ENCODE data around the gene SYCE1.
"Not testable (repeated sequence)": the region's sequence is repeated elsewhere in the genome, so short reads cannot be mapped to it uniquely, and the experiment has no call there.

Gene SYCE1

GRCh38 chr10:133555521-133555920 is 9.9 kb downstream of the SYCE1 start:
- no peak for DNase-seq

- no peak for DNase-seq
These were observed 10.8 kb downstream of the SYCE1 start for GRCh38 chr10:133554600-133554999.

GRCh38 chr10:133544506-133544905 is 20.9 kb downstream of the SYCE1 start:
- no peak for DNase-seq

- not testable (repeated sequence) for DNase-seq
These were observed 23.9 kb downstream of the SYCE1 start for GRCh38 chr10:133541441-133541975.

GRCh38 chr10:133537546-133538545 is 27.5 kb downstream of the SYCE1 start:
- DNase-seq, result no peak

- DNase-seq, result no peak
These were observed 29.2 kb downstream of the SYCE1 start for GRCh38 chr10:133536198-133536597.

- no peak for DNase-seq
These were observed 31.0 kb downstream of the SYCE1 start for GRCh38 chr10:133534417-133534816.

GRCh38 chr10:133532871-133533270 is 32.5 kb downstream of the SYCE1 start:
- no peak for DNase-seq

- DNase-seq, result no peak
These were observed 34.9 kb downstream of the SYCE1 start for GRCh38 chr10:133530506-133530905.

- no peak for DNase-seq
These were observed 35.8 kb downstream of the SYCE1 start for GRCh38 chr10:133529576-133529946.

GRCh38 chr10:133528845-133529575 is 36.4 kb downstream of the SYCE1 start:
- no peak for DNase-seq

- DNase-seq, result no peak
These were observed 37.0 kb downstream of the SYCE1 start for GRCh38 chr10:133528296-133528844.

- DNase-seq, result no peak
These were observed 37.6 kb downstream of the SYCE1 start for GRCh38 chr10:133527771-133528271.

- DNase-seq, result no peak
These were observed 38.3 kb downstream of the SYCE1 start, which contains the start of gene CYP2E1 for GRCh38 chr10:133526957-133527588. Gene CYP2E1 (plus strand): TSS chr10:133527363. CDS start chr10:133527396, 33 bp downstream.

- DNase-seq, result no peak
These were observed 39.9 kb downstream of the SYCE1 start for GRCh38 chr10:133525444-133525843.

- no peak for DNase-seq
These were observed 41.7 kb downstream of the SYCE1 start for GRCh38 chr10:133523631-133524203.

- peak; percentile 69 to 83 (median 80) for DNase-seq
These were observed 45.1 kb downstream of the SYCE1 start for GRCh38 chr10:133520193-133520738.

GRCh38 chr10:133518517-133518916 is 46.9 kb downstream of the SYCE1 start:
- DNase-seq, result not testable (repeated sequence)

- no peak for DNase-seq
These were observed 49.3 kb downstream of the SYCE1 start for GRCh38 chr10:133516057-133516456.

- no peak for DNase-seq
These were observed 49.9 kb downstream of the SYCE1 start for GRCh38 chr10:133515471-133515870.

- no peak for DNase-seq
These were observed 53.4 kb downstream of the SYCE1 start for GRCh38 chr10:133511907-133512528.
